ENCODE data around the gene CSTPP1. TPM values are rescaled to one million over a fixed set of nuclear protein-coding genes. Genes with fewer than 3 reads are reported as not detected.

CSTPP1 gene
- total and polyA plus RNA-seq, 2 donors (not counting 1 experiment from before 2014, with no cell fraction given) = 11.5 to 29.0 TPM

DNA sequence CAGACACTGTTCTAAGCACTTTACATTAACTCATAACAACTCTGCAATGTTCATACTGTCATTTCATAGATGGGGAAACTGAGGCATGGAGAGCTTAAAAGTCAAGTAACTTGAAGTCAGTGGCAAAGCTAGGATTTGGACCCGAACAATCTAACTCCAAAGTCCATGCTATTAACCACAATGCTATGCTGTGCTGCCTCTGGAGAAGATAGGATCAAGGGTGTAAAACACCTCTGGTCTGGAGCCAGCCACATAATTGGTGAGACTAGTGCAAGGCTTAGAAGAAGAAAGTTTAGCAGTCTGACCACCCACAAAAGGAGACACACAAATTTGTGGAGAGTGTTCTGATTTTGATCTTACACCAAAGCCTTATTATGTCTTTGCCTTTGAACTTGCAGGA, 196.4 kb downstream of the CSTPP1 start:
- Histone ChIP-seq H3K4me1 (ENCODE audit: control insufficient read depth in 2 of 2, insufficient read depth in 2 of 2, low read length in 2 of 2) (no peaks in the 10 kb centered on the region), H3K27me3 (replicated peaks in 1 of 4; ENCODE audit: control extremely low read depth in 1 of 4, control insufficient read depth in 3 of 4, insufficient read depth in 4 of 4, low read length in 3 of 4) (no peaks in the 10 kb centered on the region), H4K20me1 (ENCODE audit: control insufficient read depth, insufficient read depth, low read length, poor library complexity, severe bottlenecking) (no peaks in the 10 kb centered on the region), H3K36me3 (replicated peaks in 1 of 2; ENCODE audit: control extremely low read depth in 1 of 2, control insufficient read depth in 1 of 2, extremely low read depth in 1 of 2, insufficient read depth in 2 of 2, low read length in 1 of 2) (no peaks in the 10 kb centered on the region), H3K9ac (ENCODE audit: low read length) (no peak overlapping the region), H3K27ac (ENCODE audit: low read length in 2 of 2) (no peak overlapping the region), H3K4me2 (replicated peaks; ENCODE audit: low read depth, low read length, poor library complexity, severe bottlenecking) (no peak overlapping the region), H3K4me3 (ENCODE audit: control extremely low read depth in 1 of 5, extremely low read depth in 1 of 5, insufficient read depth in 1 of 5, low read depth in 2 of 5, low read length in 4 of 5) (no peak overlapping the region), H3K79me2 (ENCODE audit: control insufficient read depth, insufficient read depth, low read length) (no peaks in the 10 kb centered on the region), H3K9me3 (ENCODE audit: control extremely low read depth in 1 of 3, control insufficient read depth in 2 of 3, insufficient read depth in 1 of 3, low read length in 2 of 3) (no peaks in the 10 kb centered on the region), H2AFZ (ENCODE audit: insufficient read depth, low read depth, low read length, poor library complexity, severe bottlenecking) (no peak overlapping the region)
- intact Hi-C loops (cut with micrococcal nuclease) = no loop called here
- ATAC-seq (ENCODE audit: low read depth) = no peak
- Mint-ChIP-seq H3K27ac (no peak overlapping the region), H3K9me3 (ENCODE audit: insufficient read depth) (no peaks in the 10 kb centered on the region), H3K4me1 (no peaks in the 10 kb centered on the region), H3K4me3 (no peak overlapping the region), H3K27me3 (no peaks in the 10 kb centered on the region)
- TF ChIP-seq EZH2 (IDR thresholded peaks at IDR 0.05; ENCODE audit: borderline replicate concordance, insufficient read depth, low read depth, low read length, poor library complexity, severe bottlenecking) = no peak
- TF ChIP-seq, protein P1, sequence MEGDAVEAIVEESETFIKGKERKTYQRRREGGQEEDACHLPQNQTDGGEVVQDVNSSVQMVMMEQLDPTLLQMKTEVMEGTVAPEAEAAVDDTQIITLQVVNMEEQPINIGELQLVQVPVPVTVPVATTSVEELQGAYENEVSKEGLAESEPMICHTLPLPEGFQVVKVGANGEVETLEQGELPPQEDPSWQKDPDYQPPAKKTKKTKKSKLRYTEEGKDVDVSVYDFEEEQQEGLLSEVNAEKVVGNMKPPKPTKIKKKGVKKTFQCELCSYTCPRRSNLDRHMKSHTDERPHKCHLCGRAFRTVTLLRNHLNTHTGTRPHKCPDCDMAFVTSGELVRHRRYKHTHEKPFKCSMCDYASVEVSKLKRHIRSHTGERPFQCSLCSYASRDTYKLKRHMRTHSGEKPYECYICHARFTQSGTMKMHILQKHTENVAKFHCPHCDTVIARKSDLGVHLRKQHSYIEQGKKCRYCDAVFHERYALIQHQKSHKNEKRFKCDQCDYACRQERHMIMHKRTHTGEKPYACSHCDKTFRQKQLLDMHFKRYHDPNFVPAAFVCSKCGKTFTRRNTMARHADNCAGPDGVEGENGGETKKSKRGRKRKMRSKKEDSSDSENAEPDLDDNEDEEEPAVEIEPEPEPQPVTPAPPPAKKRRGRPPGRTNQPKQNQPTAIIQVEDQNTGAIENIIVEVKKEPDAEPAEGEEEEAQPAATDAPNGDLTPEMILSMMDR (IDR thresholded peaks at IDR 0.05) = no peak
- DNase-seq = no peak
- no CpG with 5 or more reads among the region's 1 CpG for WGBS (ENCODE audit: insufficient coverage)
- ChIA-PET CTCF (no interaction called here), POLR2A (no interaction called here)

DNA sequence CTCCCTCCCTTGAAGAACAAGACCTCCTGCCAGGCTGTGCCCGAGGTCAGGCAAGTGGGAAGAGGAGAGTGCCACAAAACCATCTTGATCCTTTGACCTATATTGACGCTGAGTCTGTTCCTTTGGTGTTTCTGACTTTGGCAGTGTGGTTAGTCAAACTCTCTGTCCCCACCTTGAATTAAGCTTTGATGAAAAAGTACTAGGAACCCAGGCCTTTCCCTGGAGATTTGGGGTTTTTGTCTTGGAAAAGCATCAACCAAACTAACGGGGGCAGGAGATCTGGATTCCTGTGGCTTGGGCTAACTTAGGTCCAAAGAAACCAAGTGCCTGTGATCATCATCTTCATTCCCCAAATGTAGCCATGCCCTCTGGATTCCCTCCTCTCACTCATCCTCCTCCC, 199.8 kb downstream of the CSTPP1 start:
- no peaks in the 10 kb centered on the region for H3K4me1 ChIP-seq (ENCODE audit: control insufficient read depth in 2 of 2, insufficient read depth in 2 of 2, low read length in 2 of 2)
- Mint-ChIP-seq H3K4me1 (no peaks in the 10 kb centered on the region), H3K27ac (no peak overlapping the region), H3K4me3 (no peak overlapping the region), H3K27me3 (no peaks in the 10 kb centered on the region), H3K9me3 (ENCODE audit: insufficient read depth) (no peaks in the 10 kb centered on the region)
- no peak for TF ChIP-seq EZH2 (IDR thresholded peaks at IDR 0.05; ENCODE audit: borderline replicate concordance, insufficient read depth, low read depth, low read length, poor library complexity, severe bottlenecking)
- TF ChIP-seq, protein P1 (IDR thresholded peaks at IDR 0.05) = no peak
- H3K4me3 ChIP-seq (ENCODE audit: control extremely low read depth in 1 of 5, extremely low read depth in 1 of 5, insufficient read depth in 1 of 5, low read depth in 2 of 5, low read length in 4 of 5) = no peak overlapping the region
- intact Hi-C loops (cut with micrococcal nuclease) = no loop called here
- no peak overlapping the region for H3K27ac ChIP-seq (ENCODE audit: low read length in 2 of 2)
- H3K9ac ChIP-seq (ENCODE audit: low read length) = no peak overlapping the region
- ATAC-seq (ENCODE audit: low read depth) = no peak
- H3K27me3 ChIP-seq (replicated peaks in 1 of 4; ENCODE audit: control extremely low read depth in 1 of 4, control insufficient read depth in 3 of 4, insufficient read depth in 4 of 4, low read length in 3 of 4) = no peaks in the 10 kb centered on the region
- no peak for DNase-seq
- no peaks in the 10 kb centered on the region for H3K79me2 ChIP-seq (ENCODE audit: control insufficient read depth, insufficient read depth, low read length)
- ChIA-PET POLR2A (no interaction called here), CTCF (interaction anchor here (1.2 kb wide), 1 partner anchor 27 kb away, joined by 3 read pairs; no protein-coding TSS in a partner anchor)
- no peaks in the 10 kb centered on the region for H4K20me1 ChIP-seq (ENCODE audit: control insufficient read depth, insufficient read depth, low read length, poor library complexity, severe bottlenecking)
- H3K4me2 ChIP-seq (replicated peaks; ENCODE audit: low read depth, low read length, poor library complexity, severe bottlenecking) = no peak overlapping the region
- H2AFZ ChIP-seq (ENCODE audit: insufficient read depth, low read depth, low read length, poor library complexity, severe bottlenecking) = no peak overlapping the region
- 70% methylated on average over 2 of the region's 3 CpGs for WGBS (ENCODE audit: insufficient coverage)
- H3K9me3 ChIP-seq (ENCODE audit: control extremely low read depth in 1 of 3, control insufficient read depth in 2 of 3, insufficient read depth in 1 of 3, low read length in 2 of 3) = no peaks in the 10 kb centered on the region
- no peaks in the 10 kb centered on the region for H3K36me3 ChIP-seq (replicated peaks in 1 of 2; ENCODE audit: control extremely low read depth in 1 of 2, control insufficient read depth in 1 of 2, extremely low read depth in 1 of 2, insufficient read depth in 2 of 2, low read length in 1 of 2)
